HL-60 (cell line): Measurements from ENCODE around the gene INSC.

Experiments used
- DNase-seq, 2 experiments: peaks; one replicate each; pipeline ENCODE4 v3.0.0-alpha.2; 2010 to 2020; ENCODE audit warnings: low read depth in 1 of 2, low spot score in 1 of 2
- H3K27ac ChIP-seq: fragments of 250-450 bp; sonication (Bioruptor Pico); replicated peaks from 2 replicates; pipeline ENCODE4 v1.5.1; 2020; ENCODE audit warnings: mild to moderate bottlenecking, moderate library complexity
- H3K27me3 ChIP-seq: fragments of 250-450 bp; sonication (Bioruptor Pico); 2 replicates; pipeline ENCODE4 v1.5.1; 2021; ENCODE audit warnings: mild to moderate bottlenecking, moderate library complexity; ENCODE audit not compliant: insufficient read depth, poor library complexity, severe bottlenecking
- H3K4me3 ChIP-seq: replicated peaks from 2 replicates; pipeline ENCODE4 v1.5.1; 2011; ENCODE audit warnings: mild to moderate bottlenecking, control low read depth, low read length; ENCODE audit not compliant: insufficient read depth
- GABPA ChIP-seq: IDR thresholded peaks from 2 replicates; pipeline ENCODE4 v1.6.1; 2012; ENCODE audit warnings: low read depth
- POLR2AphosphoS5 ChIP-seq: IDR thresholded peaks from 2 replicates; pipeline ENCODE4 v1.6.1; 2012; ENCODE audit warnings: low read depth
- SPI1 ChIP-seq: IDR thresholded peaks from 2 replicates; pipeline ENCODE4 v1.6.1; 2012; ENCODE audit warnings: low read depth, mild to moderate bottlenecking, borderline replicate concordance
- TF ChIP-seq, protein P1 (sequence below): IDR thresholded peaks from one replicate; pipeline ENCODE4 v1.5.1; 2011; ENCODE audit warnings: low read length, control low read depth, inconsistent platforms; ENCODE audit not compliant: insufficient read depth
- TF ChIP-seq, protein P2 (sequence below): IDR thresholded peaks from 2 replicates; pipeline ENCODE4 v1.6.1; 2012; ENCODE audit warnings: low read depth; ENCODE audit not compliant: insufficient replicate concordance

Gene INSC

GRCh38 chr11:15278128-15278527 is 163.4 kb downstream of the INSC start:
- no peak for TF ChIP-seq GABPA
- TF ChIP-seq SPI1 = no peak
- TF ChIP-seq, protein P1, sequence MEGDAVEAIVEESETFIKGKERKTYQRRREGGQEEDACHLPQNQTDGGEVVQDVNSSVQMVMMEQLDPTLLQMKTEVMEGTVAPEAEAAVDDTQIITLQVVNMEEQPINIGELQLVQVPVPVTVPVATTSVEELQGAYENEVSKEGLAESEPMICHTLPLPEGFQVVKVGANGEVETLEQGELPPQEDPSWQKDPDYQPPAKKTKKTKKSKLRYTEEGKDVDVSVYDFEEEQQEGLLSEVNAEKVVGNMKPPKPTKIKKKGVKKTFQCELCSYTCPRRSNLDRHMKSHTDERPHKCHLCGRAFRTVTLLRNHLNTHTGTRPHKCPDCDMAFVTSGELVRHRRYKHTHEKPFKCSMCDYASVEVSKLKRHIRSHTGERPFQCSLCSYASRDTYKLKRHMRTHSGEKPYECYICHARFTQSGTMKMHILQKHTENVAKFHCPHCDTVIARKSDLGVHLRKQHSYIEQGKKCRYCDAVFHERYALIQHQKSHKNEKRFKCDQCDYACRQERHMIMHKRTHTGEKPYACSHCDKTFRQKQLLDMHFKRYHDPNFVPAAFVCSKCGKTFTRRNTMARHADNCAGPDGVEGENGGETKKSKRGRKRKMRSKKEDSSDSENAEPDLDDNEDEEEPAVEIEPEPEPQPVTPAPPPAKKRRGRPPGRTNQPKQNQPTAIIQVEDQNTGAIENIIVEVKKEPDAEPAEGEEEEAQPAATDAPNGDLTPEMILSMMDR = no peak
- no peak for TF ChIP-seq POLR2AphosphoS5
- TF ChIP-seq, protein P2, sequence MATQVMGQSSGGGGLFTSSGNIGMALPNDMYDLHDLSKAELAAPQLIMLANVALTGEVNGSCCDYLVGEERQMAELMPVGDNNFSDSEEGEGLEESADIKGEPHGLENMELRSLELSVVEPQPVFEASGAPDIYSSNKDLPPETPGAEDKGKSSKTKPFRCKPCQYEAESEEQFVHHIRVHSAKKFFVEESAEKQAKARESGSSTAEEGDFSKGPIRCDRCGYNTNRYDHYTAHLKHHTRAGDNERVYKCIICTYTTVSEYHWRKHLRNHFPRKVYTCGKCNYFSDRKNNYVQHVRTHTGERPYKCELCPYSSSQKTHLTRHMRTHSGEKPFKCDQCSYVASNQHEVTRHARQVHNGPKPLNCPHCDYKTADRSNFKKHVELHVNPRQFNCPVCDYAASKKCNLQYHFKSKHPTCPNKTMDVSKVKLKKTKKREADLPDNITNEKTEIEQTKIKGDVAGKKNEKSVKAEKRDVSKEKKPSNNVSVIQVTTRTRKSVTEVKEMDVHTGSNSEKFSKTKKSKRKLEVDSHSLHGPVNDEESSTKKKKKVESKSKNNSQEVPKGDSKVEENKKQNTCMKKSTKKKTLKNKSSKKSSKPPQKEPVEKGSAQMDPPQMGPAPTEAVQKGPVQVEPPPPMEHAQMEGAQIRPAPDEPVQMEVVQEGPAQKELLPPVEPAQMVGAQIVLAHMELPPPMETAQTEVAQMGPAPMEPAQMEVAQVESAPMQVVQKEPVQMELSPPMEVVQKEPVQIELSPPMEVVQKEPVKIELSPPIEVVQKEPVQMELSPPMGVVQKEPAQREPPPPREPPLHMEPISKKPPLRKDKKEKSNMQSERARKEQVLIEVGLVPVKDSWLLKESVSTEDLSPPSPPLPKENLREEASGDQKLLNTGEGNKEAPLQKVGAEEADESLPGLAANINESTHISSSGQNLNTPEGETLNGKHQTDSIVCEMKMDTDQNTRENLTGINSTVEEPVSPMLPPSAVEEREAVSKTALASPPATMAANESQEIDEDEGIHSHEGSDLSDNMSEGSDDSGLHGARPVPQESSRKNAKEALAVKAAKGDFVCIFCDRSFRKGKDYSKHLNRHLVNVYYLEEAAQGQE = no peak
- Histone ChIP-seq H3K27me3 (peaks cover 4% of the 10 kb centered on the region), H3K4me3 (no peak overlapping the region), H3K27ac (no peak overlapping the region)
- no peak for DNase-seq

GRCh38 chr11:15280393-15280792 is 165.7 kb downstream of the INSC start:
- TF ChIP-seq, protein P1 = no peak
- TF ChIP-seq, protein P2 = no peak
- TF ChIP-seq SPI1 = no peak
- no peak for TF ChIP-seq POLR2AphosphoS5
- no peak for DNase-seq
- Histone ChIP-seq H3K27ac (no peak overlapping the region), H3K4me3 (no peak overlapping the region), H3K27me3 (peaks cover 4% of the 10 kb centered on the region)

GRCh38 chr11:15282754-15283153 is 168.0 kb downstream of the INSC start:
- no peak overlapping the region for H3K27ac ChIP-seq
- no peaks in the 10 kb centered on the region for H3K27me3 ChIP-seq
- no peak for DNase-seq
- TF ChIP-seq GABPA (no peak), POLR2AphosphoS5 (no peak), SPI1 (no peak)
- TF ChIP-seq, protein P1 = no peak
- TF ChIP-seq, protein P2 = no peak
- H3K4me3 ChIP-seq = no peak overlapping the region
